GM19193 (cell line): ENCODE data around the gene WDR27.

Experiments used
- POLR2A ChIP-seq: IDR thresholded peaks from 4 replicates; pipeline ENCODE4 v1.6.1; 2011; ENCODE audit not compliant: insufficient read depth, insufficient read length; ENCODE audit errors: extremely low read depth

Gene WDR27

GRCh38 chr6:169577974-169578373 is 123.9 kb downstream of the WDR27 start:
- TF ChIP-seq POLR2A, result no peak

GRCh38 chr6:169577236-169577635 is 124.6 kb downstream of the WDR27 start:
- TF ChIP-seq POLR2A, result no peak

- TF ChIP-seq POLR2A, result no peak
Measured at GRCh38 chr6:169575821-169576220, 126.0 kb downstream of the WDR27 start.

GRCh38 chr6:169575365-169575764 is 126.5 kb downstream of the WDR27 start:
- TF ChIP-seq POLR2A, result no peak

- TF ChIP-seq POLR2A, result no peak
Measured at GRCh38 chr6:169574420-169574819, 127.4 kb downstream of the WDR27 start.

- TF ChIP-seq POLR2A, result no peak
Measured at GRCh38 chr6:169573883-169574282, 127.9 kb downstream of the WDR27 start.

- TF ChIP-seq POLR2A, result no peak
Measured at GRCh38 chr6:169571123-169571962, 130.5 kb downstream of the WDR27 start.

- no peak for TF ChIP-seq POLR2A
Measured at GRCh38 chr6:169568314-169569087, 133.3 kb downstream of the WDR27 start.

GRCh38 chr6:169567819-169568218 is 134.0 kb downstream of the WDR27 start:
- TF ChIP-seq POLR2A, result no peak

- no peak for TF ChIP-seq POLR2A
Measured at GRCh38 chr6:169566961-169567750, 134.7 kb downstream of the WDR27 start.

- TF ChIP-seq POLR2A, result no peak
Measured at GRCh38 chr6:169566319-169566718, 135.5 kb downstream of the WDR27 start.

- TF ChIP-seq POLR2A, result no peak
Measured at GRCh38 chr6:169564453-169565240, 137.2 kb downstream of the WDR27 start.

GRCh38 chr6:169561665-169562064 is 140.2 kb downstream of the WDR27 start:
- no peak for TF ChIP-seq POLR2A

GRCh38 chr6:169559592-169559991 is 142.2 kb downstream of the WDR27 start:
- no peak for TF ChIP-seq POLR2A
